DOHH2 (cell line): ENCODE results near the gene HIVEP1.

ENCODE experiments used
- CTCF ChIP-seq: fragments of 200-600 bp; sonication (generic); IDR thresholded peaks from one replicate; pipeline ENCODE4 v1.5.1; 2014; ENCODE audit warnings: antibody characterized with exemption, mild to moderate bottlenecking, low read depth, low read length; ENCODE audit not compliant: poor library complexity, severe bottlenecking
- EZH2phosphoT487 ChIP-seq: fragments of 200-600 bp; sonication (generic); IDR thresholded peaks from 2 replicates; pipeline ENCODE4 v1.6.1; 2017; ENCODE audit warnings: borderline replicate concordance, mild to moderate bottlenecking, antibody characterized with exemption, low read length, moderate library complexity, mixed read lengths

GRCh38 chr6:12116264-12116800 lies 104.2 kb downstream of the HIVEP1 start:
- TF ChIP-seq CTCF (no peak), EZH2phosphoT487 (no peak)
